ENCODE data around the gene RYR2. TPM values are rescaled to one million over a fixed set of nuclear protein-coding genes. Genes with fewer than 3 reads are reported as not detected.
A peak's percentile ranks its signal among the peaks of the same experiment; 100 is the strongest.
"Not testable (repeated sequence)": the region's sequence is repeated elsewhere in the genome, so short reads cannot be mapped to it uniquely, and the experiment has no call there.

Gene RYR2
- total RNA-seq, 1 experiment from 2014 or later = under 0.01 TPM

DNA sequence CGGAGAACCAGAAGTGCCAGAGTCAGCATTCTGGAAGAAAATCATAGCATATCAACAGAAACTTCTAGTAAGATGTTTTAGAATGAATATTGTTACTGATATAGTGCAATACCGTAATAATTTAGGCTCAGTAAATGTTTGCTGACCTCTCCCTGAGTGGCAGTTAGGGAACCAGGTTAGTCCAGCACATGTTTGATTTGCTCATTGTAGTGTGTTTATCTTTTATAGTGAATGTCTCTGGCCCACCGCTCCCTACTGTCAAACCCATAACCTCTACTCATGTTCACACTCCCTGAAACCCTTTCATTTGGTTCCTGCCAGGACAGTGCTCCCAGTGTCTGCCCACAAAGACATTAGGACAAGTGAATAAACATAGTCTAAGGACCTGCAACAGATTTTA is 746.1 kb downstream of the RYR2 start:
- DNase-seq (ENCODE audit: low read depth) = no peak

DNA sequence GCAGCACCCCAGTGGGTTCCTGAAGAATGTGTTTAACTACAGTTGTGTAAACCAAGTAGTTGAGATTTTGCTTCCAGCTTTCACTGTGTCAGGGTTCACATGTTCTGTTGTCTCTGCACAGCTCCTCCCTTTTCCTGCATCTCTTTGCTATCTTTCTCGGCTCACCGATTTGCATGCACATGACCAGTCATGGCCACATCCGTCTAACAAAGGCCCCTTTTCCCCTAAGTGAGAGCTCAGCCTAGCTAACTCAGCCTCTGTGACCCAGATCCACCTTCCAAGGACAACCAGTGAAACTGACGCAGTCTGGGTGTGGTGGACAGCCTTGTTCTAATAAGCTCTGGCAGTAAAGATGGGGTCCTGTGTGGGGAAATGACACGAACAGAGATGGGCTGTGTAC is 747.6 kb downstream of the RYR2 start:
- DNase-seq (ENCODE audit: low read depth) = no peak

DNA sequence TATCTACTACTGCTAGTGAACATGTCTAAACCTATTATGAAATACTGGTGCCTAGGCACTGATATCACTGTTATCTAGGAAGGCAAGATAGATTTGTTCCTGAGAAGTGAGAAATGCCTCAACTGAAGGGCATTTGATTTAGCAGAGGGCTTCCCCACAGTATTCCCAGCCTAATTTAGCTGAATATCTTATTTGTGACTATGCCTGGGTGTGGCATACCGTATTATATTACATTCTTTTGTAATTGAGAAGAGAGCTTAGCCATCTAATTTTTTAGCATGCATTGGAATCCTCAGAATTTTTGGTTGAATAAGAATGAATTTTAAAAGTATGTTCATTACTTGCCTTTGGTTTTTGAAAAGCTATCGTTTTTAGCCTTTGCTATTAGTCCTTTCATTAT is 749.6 kb downstream of the RYR2 start:
- no peak for DNase-seq (ENCODE audit: low read depth)

DNA sequence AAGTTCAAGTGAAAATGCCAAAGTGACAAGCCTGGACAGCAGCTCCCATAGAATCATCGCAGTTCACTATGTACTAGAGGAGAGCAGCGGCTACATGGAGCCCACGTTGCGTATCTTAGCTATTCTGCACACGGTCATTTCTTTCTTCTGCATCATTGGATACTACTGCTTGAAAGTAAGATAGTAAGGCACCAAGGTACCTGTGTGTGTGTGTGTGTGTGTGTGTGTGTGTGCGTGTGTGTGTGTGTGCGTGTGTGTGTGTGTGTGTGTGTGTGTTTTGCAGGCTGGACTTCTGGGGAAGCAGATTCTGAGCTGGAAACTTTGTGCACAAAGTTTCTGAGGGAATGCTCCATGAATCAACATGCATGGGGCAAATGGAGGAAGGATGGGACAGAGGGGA is 750.2 kb downstream of the RYR2 start:
- DNase-seq (ENCODE audit: low read depth) = no peak

DNA sequence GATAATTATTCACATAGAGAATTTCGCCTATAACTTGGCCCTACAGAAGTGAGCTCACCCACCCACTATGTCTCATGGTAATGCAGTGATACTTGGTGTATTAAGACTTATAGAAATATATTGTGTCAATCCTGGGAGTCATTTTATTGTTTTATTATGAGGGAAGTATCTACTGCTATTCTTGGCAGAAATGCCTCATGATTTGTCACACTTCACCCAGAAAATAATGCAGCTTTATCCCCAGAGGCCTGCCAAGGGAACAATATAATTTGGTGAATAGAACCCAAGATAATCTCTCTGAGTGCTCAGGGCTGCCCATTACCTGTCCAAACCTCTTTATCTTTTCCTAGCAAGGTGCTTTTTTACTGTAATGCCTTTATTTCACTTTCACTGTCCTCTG is 750.7 kb downstream of the RYR2 start:
- DNase-seq (ENCODE audit: low read depth) = no peak

DNA sequence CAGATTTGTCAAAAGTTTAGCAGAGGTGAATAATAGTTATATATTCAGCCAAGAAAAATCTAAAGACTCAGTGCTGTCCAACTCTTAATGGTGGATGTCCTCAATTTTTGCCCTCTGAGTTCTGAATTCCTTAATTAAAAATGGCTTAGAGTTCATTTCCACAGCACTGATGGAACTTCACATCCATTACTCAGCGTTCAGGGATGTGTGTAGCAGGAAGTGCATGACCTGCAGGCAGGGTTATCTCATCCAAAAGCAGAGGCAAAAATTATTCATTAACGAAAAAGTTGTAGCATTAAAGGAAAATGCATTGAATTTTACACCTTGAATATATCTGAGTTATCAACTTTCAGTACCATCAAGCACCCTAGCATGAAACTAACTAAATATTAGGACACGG is 752.1 kb downstream of the RYR2 start:
- DNase-seq (ENCODE audit: low read depth) = no peak

DNA sequence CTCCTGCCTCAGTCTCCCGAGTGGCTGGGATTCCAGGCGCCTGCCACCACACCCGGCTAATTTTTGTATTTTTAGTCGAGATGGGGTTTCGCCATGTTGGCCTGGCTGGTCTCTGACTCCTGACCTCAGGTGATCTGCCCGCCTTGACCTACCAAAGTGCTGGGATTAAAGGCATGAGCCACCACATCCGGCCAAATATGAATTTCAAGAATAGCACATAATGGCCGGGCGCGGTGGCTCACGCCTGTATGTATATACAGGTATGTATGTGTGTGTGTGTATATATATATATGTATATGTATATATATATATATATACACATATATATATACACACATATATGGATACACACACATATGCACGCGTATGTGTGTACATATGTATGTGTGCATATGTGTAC is 753.6 kb downstream of the RYR2 start:
- DNase-seq (ENCODE audit: low read depth) = no peak

DNA sequence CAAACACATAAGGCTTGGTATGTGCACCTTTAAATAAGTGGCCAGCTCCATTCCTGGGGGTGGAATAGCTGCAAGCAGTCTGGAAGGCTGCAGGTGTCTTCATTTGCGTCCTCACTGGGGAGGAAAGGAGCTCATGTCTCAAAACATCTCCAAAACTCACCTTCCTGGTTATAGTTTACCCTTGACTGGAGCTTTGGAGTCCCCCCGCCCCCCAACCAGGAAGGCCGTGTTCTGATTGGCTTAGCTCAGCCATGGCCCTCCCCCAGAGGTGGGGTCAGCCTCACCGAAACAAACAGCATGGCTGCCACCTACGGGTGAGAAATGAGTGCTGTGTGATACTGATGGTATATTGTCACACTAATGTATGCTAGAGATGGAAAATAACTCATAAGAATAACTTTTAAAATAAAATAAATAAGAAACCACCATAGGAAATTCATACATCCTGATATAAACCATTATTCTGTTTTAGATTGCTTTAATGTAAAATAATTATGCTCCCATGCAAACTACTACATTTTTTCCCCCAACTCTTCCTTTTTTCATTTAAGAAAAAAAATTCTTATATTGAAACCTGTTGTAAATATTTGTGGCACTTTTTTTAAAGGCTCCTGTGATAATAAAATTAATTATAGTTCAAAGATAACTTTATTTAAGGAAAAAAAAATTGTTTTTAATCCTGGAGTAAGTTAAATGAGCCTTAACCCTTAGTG is 757.9 kb downstream of the RYR2 start:
- DNase-seq (ENCODE audit: low read depth) = peak; percentile 32

DNA sequence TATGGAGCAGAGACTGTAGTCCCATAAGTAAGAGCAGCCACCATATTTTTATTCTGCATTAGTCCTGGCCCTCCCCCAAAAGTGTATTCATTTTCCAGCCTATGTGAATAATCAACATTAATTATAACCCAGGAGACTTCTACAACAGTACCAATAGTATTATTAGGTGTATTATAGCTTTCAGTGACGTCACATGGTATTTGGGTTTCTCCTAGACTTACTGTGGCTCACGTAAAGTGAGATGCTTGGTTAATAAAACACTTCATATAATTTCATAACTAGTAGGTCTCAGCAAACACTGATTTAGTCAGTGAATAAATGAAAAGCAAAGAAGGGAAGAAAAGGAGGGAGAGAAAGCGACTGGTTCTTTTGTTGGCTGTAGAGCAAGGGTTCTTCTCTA is 762.5 kb downstream of the RYR2 start:
- no peak for DNase-seq (ENCODE audit: low read depth)

DNA sequence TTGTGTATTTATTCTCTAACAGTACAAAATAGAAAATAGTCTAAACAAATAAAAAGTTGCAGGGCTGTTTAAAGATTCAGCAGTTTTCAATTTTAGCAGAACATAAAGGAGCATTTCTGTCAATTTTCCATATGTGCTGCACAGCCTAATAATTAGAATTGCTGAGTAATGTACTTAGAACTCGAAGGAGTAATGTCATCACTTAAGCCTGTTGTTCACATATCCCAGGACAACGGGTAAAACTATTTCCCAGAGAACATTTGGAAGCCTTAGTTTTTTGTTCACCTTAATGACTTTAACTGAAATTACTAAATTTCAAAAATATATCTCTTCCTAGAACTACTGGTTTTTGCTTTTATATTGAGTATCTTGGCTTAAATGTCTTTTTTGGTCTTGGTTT is 767.1 kb downstream of the RYR2 start:
- DNase-seq (ENCODE audit: low read depth) = no peak

DNA sequence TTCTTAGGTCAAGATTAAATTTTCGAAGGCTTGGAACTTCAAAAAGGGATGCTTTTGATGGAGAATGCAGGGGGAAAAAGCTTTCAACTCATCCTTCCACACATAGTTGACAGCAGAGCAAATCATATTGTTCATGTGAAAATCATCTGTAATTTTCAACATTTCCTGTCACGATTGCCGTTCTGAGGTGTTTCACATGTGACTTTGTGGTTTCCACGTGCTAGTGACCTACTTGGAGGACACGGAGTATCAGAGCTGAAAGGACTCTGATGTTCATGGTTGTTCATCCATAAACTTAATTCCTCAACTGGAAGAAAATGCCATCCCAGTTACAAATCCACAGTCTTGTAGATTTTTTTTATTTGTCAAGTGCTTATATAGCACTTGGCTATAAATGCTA is 769.6 kb downstream of the RYR2 start:
- DNase-seq (ENCODE audit: low read depth) = no peak

DNA sequence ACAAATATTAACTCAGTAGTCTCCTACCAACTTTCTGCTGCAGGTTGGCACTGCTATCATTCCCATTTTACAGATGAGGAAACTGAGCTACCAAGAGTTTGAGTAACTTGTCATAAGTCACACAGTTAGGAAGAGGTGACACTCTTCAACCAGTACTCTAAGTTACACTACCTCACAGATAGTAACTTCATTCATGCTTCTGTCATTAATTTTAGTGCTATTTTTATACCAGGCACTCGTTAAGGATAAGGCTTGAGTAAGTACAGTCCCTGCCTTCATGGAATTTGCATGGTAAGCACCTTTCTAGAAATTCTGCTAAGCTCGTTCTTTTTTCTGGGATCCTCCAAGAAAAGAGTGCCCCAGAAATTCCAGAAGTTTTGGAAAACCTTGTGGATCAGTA is 770.1 kb downstream of the RYR2 start:
- DNase-seq (ENCODE audit: low read depth) = no peak

DNA sequence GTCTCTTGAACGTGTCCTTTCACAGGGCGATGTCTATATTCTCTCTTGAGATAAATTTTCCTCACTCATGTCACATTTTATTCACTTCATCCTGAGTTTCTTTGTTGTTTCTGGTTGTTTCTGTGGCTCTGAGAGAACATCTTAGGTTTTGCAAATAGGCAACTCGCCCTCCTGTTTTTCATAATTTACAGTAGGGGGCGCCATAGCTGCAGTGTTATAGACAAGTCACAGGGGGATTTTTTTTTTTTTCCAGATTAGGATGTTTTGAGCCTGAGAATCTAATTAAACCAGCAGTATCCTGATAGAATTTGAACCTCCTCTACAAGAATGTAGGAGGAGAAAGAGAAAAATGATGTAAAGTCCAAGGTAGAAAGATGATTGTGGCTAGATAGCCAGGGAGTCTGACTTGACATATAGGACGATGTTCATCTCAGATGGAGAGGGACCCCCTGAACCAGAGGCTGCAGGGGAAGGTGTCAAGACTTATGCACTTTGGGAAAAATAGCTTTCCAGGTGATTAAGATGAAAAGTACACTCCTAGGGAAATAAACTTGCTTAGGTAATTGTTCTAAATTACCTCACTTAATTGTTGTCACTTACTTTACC is 772.4 kb downstream of the RYR2 start:
- DNase-seq (ENCODE audit: low read depth) = peak; percentile 2

DNA sequence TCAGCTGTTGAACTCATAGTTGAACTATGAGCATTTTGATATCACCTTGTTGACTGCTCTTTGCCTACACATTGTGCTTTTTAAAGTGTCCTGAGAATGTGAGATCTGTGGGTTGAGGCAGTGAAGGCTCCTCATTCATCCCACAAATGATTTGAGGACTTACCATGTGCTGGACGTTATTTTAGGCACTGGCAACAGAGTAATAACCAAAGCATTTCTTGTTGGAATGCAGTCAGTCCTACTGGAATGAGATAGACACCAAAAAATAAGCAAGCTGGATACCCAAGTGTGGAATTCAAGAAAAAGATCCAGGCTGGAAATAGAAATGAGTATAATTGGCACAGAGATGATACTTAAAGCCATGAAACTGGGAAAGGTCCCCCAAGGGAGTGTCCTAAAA is 775.3 kb downstream of the RYR2 start:
- no peak for DNase-seq (ENCODE audit: low read depth)

DNA sequence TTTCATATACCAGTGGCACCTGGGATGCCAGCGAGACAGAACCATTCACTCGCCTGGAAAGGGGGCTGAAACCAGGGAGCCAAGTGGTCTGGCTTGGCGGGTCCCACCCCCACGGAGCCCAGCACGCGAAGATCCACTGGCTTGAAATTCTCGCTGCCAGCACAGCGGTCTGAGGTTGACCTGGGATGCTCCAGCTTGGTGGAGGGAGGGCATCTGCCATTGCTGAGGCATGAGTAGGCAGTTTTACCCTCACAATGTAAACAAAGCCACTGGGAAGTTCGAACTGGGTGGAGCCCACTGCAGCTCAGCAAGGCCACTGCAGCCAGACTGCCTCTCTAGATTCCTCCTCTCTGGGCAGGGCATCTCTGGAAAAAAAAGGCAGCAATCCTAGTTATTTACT is 778.6 kb downstream of the RYR2 start:
- DNase-seq (ENCODE audit: low read depth) = peak; percentile 3

DNA sequence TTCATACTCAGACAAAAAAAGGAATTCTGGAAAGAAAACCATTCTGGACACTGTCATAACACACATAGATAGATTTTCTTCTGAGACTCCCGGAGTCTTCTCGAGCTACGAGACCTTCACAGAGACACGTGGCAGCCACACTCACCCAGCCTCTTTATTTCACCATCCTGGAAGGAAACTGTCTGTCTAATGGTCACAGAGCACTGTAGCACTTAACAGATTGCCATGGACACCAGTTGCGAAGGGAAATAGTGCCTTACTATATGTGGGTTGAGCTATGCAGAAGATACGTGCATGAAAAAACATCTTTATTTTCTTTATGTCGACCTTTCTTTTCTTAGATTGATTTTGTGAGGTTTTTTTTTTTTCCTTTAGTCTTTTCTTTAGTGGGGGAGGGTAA is 790.9 kb downstream of the RYR2 start:
- no peak for DNase-seq (ENCODE audit: low read depth)

DNA sequence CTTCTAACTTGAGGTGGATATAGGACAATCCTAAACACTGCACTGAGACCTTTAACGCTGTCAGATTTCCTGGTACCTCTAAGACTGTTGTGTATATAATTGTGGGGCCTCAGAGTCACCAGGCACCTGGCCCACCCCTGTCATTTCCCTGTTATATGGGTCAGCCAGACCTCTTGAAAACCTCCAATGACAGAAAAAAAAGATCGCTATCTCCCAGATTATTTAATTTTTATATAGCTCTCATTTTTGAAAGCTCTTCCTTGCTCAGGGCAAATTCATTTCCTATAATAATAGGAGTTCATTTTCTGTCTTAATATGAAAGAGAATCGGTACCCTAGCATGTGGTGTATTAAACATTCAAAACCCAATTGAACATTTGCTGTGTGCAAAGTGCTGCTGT is 792.1 kb downstream of the RYR2 start:
- no peak for DNase-seq (ENCODE audit: low read depth)

DNA sequence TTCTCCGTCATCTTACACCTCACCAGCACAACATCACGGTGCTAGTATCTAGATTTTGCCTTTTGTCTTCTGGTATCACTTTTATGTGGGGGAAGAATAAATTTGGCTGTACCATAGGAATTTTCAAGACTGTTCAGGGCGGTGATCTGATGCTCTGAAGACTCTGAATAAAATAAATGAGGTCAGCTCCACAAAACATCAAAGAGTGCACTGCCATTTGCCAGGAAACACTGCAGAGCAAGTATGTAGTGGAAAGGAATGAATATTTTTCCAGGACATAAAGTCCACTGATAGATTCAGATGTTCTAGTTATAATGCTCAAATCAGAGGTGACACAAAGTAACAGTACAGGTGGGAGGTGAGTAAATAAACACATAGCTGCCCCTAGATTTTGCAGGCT is 792.5 kb downstream of the RYR2 start:
- no peak for DNase-seq (ENCODE audit: low read depth)

DNA sequence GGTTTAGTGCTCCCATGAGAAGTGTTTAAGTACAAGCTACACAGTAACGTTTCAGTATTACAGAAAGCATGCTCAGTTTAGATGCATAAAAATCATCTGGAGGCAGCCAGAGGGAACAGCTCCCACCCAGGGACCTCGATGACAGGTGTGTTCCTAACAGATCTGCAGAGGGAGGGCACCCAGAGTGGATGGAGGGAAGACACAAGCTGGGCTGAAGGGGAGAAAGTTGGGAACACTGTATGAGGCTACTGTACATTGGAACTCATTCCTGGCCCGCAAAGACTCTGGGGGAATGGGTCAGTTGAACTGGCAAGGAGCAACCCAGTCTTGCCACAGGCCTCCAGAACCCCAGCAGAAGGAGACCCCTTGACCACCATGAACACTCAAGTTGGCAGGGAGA is 796.3 kb downstream of the RYR2 start:
- no peak for DNase-seq (ENCODE audit: low read depth)

DNA sequence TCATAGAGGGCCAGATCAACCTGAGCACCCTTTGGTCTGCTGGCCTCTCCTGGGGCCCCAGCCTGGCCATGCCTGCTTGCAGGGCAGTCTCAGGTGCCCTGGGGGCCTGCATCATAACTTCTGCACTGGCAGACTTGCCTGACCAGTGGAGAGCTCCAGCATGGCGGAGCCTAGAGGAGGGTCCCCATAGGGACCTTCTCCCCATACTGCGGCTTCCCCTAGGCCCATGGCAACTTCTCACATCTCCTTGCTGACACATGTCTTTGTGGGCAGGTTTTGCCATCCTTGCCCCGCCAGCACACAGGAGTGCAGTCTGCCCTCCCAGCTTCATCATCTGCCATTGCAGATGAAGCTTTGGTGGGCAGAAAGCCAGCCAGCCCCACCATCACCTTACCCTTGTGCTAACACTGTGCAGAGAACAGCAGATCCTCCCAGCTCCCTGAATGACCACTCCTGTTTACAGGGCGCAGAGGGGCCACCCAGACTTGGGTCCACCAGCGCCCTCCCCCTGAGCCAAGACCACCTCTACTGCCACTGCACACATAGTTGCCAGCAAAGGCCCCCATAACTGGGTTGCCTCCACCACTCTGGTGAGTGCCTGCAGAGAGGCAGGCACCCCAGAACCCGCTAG is 797.0 kb downstream of the RYR2 start:
- no peak for DNase-seq (ENCODE audit: low read depth)

DNA sequence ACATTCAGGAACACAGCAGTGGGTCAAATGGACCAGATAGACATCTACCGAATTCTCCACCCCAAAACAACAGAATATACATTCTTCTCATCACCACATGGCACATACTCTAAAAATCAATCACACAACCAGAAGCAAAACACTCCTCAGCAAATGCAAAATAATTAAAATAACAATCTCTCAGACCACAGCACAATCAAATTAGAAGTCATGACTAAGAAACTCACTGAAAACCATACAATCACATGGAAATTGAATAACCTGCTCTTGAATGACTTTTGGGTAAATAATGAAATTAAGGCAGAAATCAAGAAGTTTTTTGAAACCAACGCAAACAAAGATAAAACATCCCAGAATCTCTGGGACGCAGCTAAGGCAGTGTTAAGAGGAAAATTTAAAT is 799.5 kb downstream of the RYR2 start:
- DNase-seq (ENCODE audit: low read depth) = no peak

DNA sequence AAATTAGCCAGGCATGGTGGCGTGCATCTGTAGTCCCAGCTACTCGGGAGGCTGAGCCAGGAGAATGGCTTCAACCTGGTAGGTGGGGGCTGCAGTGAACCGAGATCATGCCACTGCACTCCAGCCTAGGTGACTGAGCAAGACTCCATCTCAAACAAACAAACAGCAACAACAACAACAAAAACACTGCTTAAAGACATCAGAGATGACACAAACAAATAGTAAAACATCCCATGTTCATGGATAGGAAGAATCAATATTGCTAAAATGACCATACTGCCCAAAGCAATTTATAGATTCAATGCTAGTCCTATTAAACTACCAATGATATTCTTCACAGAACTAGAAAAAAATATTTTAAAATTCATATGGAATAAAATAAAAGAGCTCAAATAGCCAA is 801.5 kb downstream of the RYR2 start:
- not testable (repeated sequence) for DNase-seq (ENCODE audit: low read depth)

DNA sequence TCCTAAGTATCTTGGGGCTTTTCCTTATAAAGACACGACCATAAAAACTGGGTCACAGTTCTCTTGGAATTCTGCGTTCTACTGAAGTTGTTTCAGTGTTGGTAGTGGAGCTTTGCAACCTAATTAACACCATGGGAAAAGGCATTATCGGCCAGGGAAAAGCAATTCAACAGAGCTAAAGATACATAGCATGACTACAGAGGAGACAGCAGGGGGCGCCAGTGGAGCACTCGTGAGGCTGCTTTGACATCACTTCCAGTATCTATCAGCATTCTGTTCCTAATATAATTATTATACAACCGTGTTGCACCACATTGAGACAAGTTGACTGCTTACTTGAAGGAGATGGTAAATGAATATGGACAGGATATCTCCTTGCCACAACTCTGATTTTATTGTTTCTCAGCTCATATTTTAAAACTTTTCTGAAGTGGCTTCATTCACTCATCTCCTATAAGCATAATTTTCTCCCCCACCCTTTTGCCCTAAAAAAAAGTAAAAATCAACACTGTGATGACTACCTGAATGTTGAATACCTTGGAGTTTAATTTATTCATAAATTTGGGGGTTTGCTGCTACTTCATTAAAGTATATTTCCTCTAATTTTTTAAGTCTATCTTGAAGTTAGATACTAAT is 809.3 kb downstream of the RYR2 start:
- peak; percentile 47 for DNase-seq (ENCODE audit: low read depth)

Data from RPMI7951 (cell line).